ENCODE data around the gene OR4K1.

The OR4K1 gene

DNA sequence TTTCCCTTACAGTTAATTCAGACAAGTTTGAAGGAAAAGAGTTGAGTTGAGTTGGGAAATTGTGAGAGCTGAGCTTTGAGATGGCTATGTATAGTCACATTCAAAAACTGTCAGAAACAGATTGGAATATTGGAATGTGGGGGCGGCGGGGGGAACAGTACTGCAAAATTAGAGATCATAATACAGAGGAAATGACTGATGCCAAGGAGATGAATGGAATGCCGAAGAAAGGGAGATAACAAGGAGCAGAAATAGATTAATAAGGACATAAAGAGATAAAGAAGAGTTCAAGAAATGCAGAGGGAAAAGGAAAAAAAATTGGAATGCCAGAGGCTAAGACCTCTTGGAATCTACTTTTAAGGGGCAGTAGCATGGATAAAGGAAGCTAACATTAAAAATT lies 13.5 kb upstream of the OR4K1 start:
- Histone ChIP-seq H3K79me2 (ENCODE audit: insufficient read depth, low read length) (no peaks in the 10 kb centered on the region), H2AFZ (ENCODE audit: low read length) (no peak overlapping the region), H3K9me2 (ENCODE audit: low read depth, low read length) (no peaks in the 10 kb centered on the region), H3K9ac (ENCODE audit: low read length) (no peak overlapping the region), H3K27ac (ENCODE audit: low read depth, low read length, poor library complexity, severe bottlenecking) (no peak overlapping the region), H3K4me2 (ENCODE audit: low read length) (no peak overlapping the region), H3K36me3 (ENCODE audit: insufficient read depth, low read length) (no peaks in the 10 kb centered on the region), H3K27me3 (ENCODE audit: insufficient read depth, low read length) (no peaks in the 10 kb centered on the region), H3F3A (ENCODE audit: insufficient read depth, low read length) (no peaks in the 10 kb centered on the region), H4K20me1 (ENCODE audit: insufficient read depth, low read length) (no peaks in the 10 kb centered on the region), H3K4me3 (ENCODE audit: low read depth, low read length, poor library complexity, severe bottlenecking) (no peak overlapping the region), H3K4me1 (ENCODE audit: insufficient read depth, low read length, severe bottlenecking) (no peaks in the 10 kb centered on the region), H3K9me3 (ENCODE audit: low read length) (no peaks in the 10 kb centered on the region)
- TF ChIP-seq, protein P1, sequence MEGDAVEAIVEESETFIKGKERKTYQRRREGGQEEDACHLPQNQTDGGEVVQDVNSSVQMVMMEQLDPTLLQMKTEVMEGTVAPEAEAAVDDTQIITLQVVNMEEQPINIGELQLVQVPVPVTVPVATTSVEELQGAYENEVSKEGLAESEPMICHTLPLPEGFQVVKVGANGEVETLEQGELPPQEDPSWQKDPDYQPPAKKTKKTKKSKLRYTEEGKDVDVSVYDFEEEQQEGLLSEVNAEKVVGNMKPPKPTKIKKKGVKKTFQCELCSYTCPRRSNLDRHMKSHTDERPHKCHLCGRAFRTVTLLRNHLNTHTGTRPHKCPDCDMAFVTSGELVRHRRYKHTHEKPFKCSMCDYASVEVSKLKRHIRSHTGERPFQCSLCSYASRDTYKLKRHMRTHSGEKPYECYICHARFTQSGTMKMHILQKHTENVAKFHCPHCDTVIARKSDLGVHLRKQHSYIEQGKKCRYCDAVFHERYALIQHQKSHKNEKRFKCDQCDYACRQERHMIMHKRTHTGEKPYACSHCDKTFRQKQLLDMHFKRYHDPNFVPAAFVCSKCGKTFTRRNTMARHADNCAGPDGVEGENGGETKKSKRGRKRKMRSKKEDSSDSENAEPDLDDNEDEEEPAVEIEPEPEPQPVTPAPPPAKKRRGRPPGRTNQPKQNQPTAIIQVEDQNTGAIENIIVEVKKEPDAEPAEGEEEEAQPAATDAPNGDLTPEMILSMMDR (IDR thresholded peaks at IDR 0.05; ENCODE audit: low read length) = no peak
- no peak for TF ChIP-seq EZH2 (IDR thresholded peaks at IDR 0.05; ENCODE audit: borderline replicate concordance, low read length)

DNA sequence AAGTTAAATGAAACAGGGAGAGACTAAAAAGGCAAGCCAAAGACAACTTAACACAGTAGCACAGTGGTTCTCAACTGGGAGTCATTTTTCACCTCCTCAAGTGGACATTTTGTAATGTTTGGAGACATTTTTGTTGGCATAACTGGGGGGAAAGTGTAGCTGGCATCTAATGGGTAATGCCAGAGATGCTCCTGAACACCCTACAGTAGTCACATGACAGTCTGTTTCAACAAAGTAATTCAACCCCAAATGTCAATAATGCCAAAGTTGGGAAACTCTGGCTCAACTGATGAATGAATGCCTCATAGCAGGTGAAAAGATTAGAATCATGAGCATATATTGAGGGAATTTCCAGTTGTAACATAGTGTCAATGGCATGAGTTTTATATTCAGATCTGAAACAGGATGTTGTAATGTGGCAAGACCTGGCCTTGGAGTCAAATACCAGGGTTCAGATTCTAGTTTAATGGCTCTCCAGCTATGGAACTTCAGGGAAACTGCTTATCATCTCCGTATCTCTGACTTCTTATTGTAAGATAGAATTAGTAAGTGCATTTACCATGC lies 12.7 kb upstream of the OR4K1 start:
- Histone ChIP-seq H3K9me3 (ENCODE audit: low read length) (no peaks in the 10 kb centered on the region), H3K27ac (ENCODE audit: low read depth, low read length, poor library complexity, severe bottlenecking) (no peak overlapping the region), H4K20me1 (ENCODE audit: insufficient read depth, low read length) (no peaks in the 10 kb centered on the region), H3K36me3 (ENCODE audit: insufficient read depth, low read length) (no peaks in the 10 kb centered on the region), H3F3A (ENCODE audit: insufficient read depth, low read length) (no peaks in the 10 kb centered on the region), H3K79me2 (ENCODE audit: insufficient read depth, low read length) (no peaks in the 10 kb centered on the region), H3K4me1 (ENCODE audit: insufficient read depth, low read length, severe bottlenecking) (no peaks in the 10 kb centered on the region), H3K9ac (ENCODE audit: low read length) (no peak overlapping the region), H3K27me3 (ENCODE audit: insufficient read depth, low read length) (no peaks in the 10 kb centered on the region), H3K4me3 (ENCODE audit: low read depth, low read length, poor library complexity, severe bottlenecking) (no peak overlapping the region), H3K9me2 (ENCODE audit: low read depth, low read length) (no peaks in the 10 kb centered on the region), H3K4me2 (ENCODE audit: low read length) (no peak overlapping the region), H2AFZ (ENCODE audit: low read length) (no peak overlapping the region)
- TF ChIP-seq, protein P1 (IDR thresholded peaks at IDR 0.05; ENCODE audit: low read length) = no peak
- TF ChIP-seq EZH2 (IDR thresholded peaks at IDR 0.05; ENCODE audit: borderline replicate concordance, low read length) = no peak

DNA sequence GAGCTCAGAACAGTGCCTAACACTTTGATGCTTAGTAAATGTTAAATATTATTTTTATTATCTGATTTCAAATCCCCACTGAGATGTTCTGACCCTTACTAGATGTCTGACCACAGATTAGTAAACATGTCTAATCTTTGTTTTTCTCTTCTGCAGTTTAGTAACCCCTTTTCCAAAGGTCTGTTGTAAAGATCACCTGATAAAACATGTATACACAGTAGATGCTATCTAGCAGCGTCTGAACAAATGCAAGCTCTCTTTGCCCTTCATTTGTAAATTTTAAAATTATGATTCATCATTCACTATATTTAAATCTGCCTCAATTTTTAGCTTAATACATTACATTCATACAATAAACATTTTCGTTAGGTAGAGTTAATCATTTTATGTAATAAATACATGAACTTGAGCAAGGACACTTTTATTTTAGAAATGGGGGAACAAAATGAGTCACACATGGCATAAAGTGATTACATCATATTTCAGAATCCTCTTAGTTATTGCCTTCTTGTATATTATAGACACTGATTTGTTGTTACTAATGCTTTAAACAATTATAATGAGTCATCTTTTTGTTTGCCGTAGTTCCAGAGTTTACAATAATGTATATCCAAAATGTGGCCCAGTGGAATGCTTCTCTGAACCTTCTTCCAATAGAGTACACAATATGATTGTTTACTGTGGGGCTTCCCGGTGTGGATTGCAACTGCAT lies 12.0 kb upstream of the OR4K1 start:
- no peak overlapping the region for H3K9ac ChIP-seq (ENCODE audit: low read length)
- H2AFZ ChIP-seq (ENCODE audit: low read length) = no peak overlapping the region
- H3K9me2 ChIP-seq (ENCODE audit: low read depth, low read length) = no peaks in the 10 kb centered on the region
- H3K4me1 ChIP-seq (ENCODE audit: insufficient read depth, low read length, severe bottlenecking) = no peaks in the 10 kb centered on the region
- H3K4me2 ChIP-seq (ENCODE audit: low read length) = no peak overlapping the region
- no peaks in the 10 kb centered on the region for H3K9me3 ChIP-seq (ENCODE audit: low read length)
- no peaks in the 10 kb centered on the region for H4K20me1 ChIP-seq (ENCODE audit: insufficient read depth, low read length)
- H3K4me3 ChIP-seq (ENCODE audit: low read depth, low read length, poor library complexity, severe bottlenecking) = no peak overlapping the region
- H3K27ac ChIP-seq (ENCODE audit: low read depth, low read length, poor library complexity, severe bottlenecking) = no peak overlapping the region
- no peaks in the 10 kb centered on the region for H3F3A ChIP-seq (ENCODE audit: insufficient read depth, low read length)
- TF ChIP-seq, protein P1 (IDR thresholded peaks at IDR 0.05; ENCODE audit: low read length) = no peak
- no peak for TF ChIP-seq EZH2 (IDR thresholded peaks at IDR 0.05; ENCODE audit: borderline replicate concordance, low read length)
- no peaks in the 10 kb centered on the region for H3K27me3 ChIP-seq (ENCODE audit: insufficient read depth, low read length)
- no peaks in the 10 kb centered on the region for H3K79me2 ChIP-seq (ENCODE audit: insufficient read depth, low read length)
- H3K36me3 ChIP-seq (ENCODE audit: insufficient read depth, low read length) = no peaks in the 10 kb centered on the region

All from OCI-LY1 (cell line).